Astrocyte (in vitro differentiated cells and primary cell): ENCODE data around the gene CDC14B. TPM values are rescaled to one million over a fixed set of nuclear protein-coding genes. Genes with fewer than 3 reads are reported as not detected.
"Not testable (repeated sequence)": the region's sequence is repeated elsewhere in the genome, so short reads cannot be mapped to it uniquely, and the experiment has no call there.

ENCODE experiments used
- DNase-seq: peaks from one replicate; pipeline ENCODE4 v3.0.0-alpha.2; 2010; ENCODE audit warnings: low read depth
- FAIRE-seq: peaks from 2 replicates; lab custom pipeline; 2011; peaks lifted over from hg19 to GRCh38; lab: Jason Lieb, UNC
- H2AFZ ChIP-seq: 2 replicates; pipeline ENCODE4 v1.6.0; 2012; ENCODE audit warnings: low read depth, low read length, inconsistent platforms
- H3K27ac ChIP-seq: 2 replicates; pipeline ENCODE4 v1.5.1; 2011; ENCODE audit warnings: low read depth, low read length, inconsistent platforms
- H3K27me3 ChIP-seq: 2 replicates; pipeline ENCODE4 v1.6.0; 2011; ENCODE audit warnings: low read length, inconsistent platforms; ENCODE audit not compliant: insufficient read depth
- H3K36me3 ChIP-seq: 2 replicates; pipeline ENCODE4 v1.5.1; 2011; ENCODE audit warnings: low read length, inconsistent platforms; ENCODE audit not compliant: insufficient read depth
- H3K4me1 ChIP-seq: 2 replicates; pipeline ENCODE4 v1.5.1; 2011; ENCODE audit warnings: low read length, inconsistent platforms; ENCODE audit not compliant: insufficient read depth
- H3K4me2 ChIP-seq: 2 replicates; pipeline ENCODE4 v1.6.0; 2012; ENCODE audit warnings: low read length, inconsistent platforms
- H3K4me3 ChIP-seq: 2 replicates; pipeline ENCODE4 v1.5.1; 2011; ENCODE audit warnings: low read depth, mild to moderate bottlenecking, low read length, inconsistent platforms; ENCODE audit not compliant: insufficient read depth
- H3K79me2 ChIP-seq: 2 replicates; pipeline ENCODE4 v1.6.0; 2012; ENCODE audit warnings: mild to moderate bottlenecking, low read length, inconsistent platforms; ENCODE audit not compliant: insufficient read depth
- H3K9ac ChIP-seq: 2 replicates; pipeline ENCODE4 v1.6.0; 2012; ENCODE audit warnings: mild to moderate bottlenecking, low read length, inconsistent platforms
- H3K9me3 ChIP-seq: 2 replicates; pipeline ENCODE4 v1.5.1; 2012; ENCODE audit warnings: low read depth, mild to moderate bottlenecking, low read length, inconsistent platforms; ENCODE audit not compliant: insufficient read depth
- H4K20me1 ChIP-seq: 2 replicates; pipeline ENCODE4 v1.6.0; 2012; ENCODE audit warnings: low read length, inconsistent platforms; ENCODE audit not compliant: insufficient read depth
- H3K27ac Mint-ChIP-seq: one replicate; pipeline ENCODE4 v1.8.0; 2021; ENCODE audit warnings: mild to moderate bottlenecking, mixed read lengths; ENCODE audit not compliant: unreplicated experiment
- H3K27me3 Mint-ChIP-seq: one replicate; pipeline ENCODE4 v1.8.0; 2021; ENCODE audit warnings: low read depth, mixed read lengths; ENCODE audit not compliant: unreplicated experiment
- H3K36me3 Mint-ChIP-seq: one replicate; pipeline ENCODE4 v1.8.0; 2021; ENCODE audit warnings: low read depth, mixed read lengths; ENCODE audit not compliant: unreplicated experiment
- H3K4me1 Mint-ChIP-seq: one replicate; pipeline ENCODE4 v1.8.0; 2021; ENCODE audit warnings: low read depth, mixed read lengths; ENCODE audit not compliant: unreplicated experiment
- H3K4me3 Mint-ChIP-seq: one replicate; pipeline ENCODE4 v1.8.0; 2021; ENCODE audit warnings: mild to moderate bottlenecking, moderate library complexity, mixed read lengths; ENCODE audit not compliant: unreplicated experiment
- H3K9me3 Mint-ChIP-seq: one replicate; pipeline ENCODE4 v1.8.0; 2021; ENCODE audit warnings: mild to moderate bottlenecking, mixed read lengths; ENCODE audit not compliant: unreplicated experiment
- CTCF ChIP-seq: IDR thresholded peaks from 2 replicates; pipeline ENCODE4 v1.5.1; 2011; ENCODE audit warnings: low read depth, mild to moderate bottlenecking, inconsistent platforms, low read length, moderate library complexity; ENCODE audit not compliant: insufficient read depth
- EZH2 ChIP-seq: IDR thresholded peaks from 2 replicates; pipeline ENCODE4 v1.6.1; 2012; ENCODE audit warnings: mild to moderate bottlenecking, low read length, inconsistent platforms; ENCODE audit not compliant: insufficient read depth
- total RNA-seq: library from RNA; stranded (reverse); gene quantifications from 2 replicates; pipeline ENCODE4 v1.2.1, GENCODE V29; 2021

The CDC14B gene
- total RNA-seq, 1 donor from 2014 or later, result 22.5 TPM

- no peaks in the 10 kb centered on the region for H3K36me3 Mint-ChIP-seq
- no peaks in the 10 kb centered on the region for H3K27me3 ChIP-seq
- no peak overlapping the region for H2AFZ ChIP-seq
- no peaks in the 10 kb centered on the region for H3K79me2 ChIP-seq
- no peak overlapping the region for H3K4me3 Mint-ChIP-seq
- DNase-seq (peak; percentile 27), FAIRE-seq (no peak)
- H3K4me1 ChIP-seq, result no peaks in the 10 kb centered on the region
- H3K27ac Mint-ChIP-seq, result no peak overlapping the region
- no peak overlapping the region for H3K4me2 ChIP-seq
- H3K9me3 Mint-ChIP-seq, result no peaks in the 10 kb centered on the region
- H4K20me1 ChIP-seq, result no peaks in the 10 kb centered on the region
- H3K27me3 Mint-ChIP-seq, result no peaks in the 10 kb centered on the region
- H3K4me1 Mint-ChIP-seq, result no peaks in the 10 kb centered on the region
- TF ChIP-seq EZH2 (no peak), CTCF (no peak)
- H3K4me3 ChIP-seq, result no peak overlapping the region
- H3K36me3 ChIP-seq, result peaks cover 5% of the 10 kb centered on the region
- H3K27ac ChIP-seq, result no peak overlapping the region
- no peaks in the 10 kb centered on the region for H3K9me3 ChIP-seq
- no peak overlapping the region for H3K9ac ChIP-seq
Measured at GRCh38 chr9:96638606-96639364, 19.1 kb upstream of the CDC14B start.

- no peaks in the 10 kb centered on the region for H3K27me3 Mint-ChIP-seq
- FAIRE-seq, result no peak
Measured at GRCh38 chr9:96636368-96636767, 16.7 kb upstream of the CDC14B start.

GRCh38 chr9:96633579-96633978 lies 13.9 kb upstream of the CDC14B start:
- not testable (repeated sequence) for DNase-seq, H3K4me1 ChIP-seq, H3K36me3 Mint-ChIP-seq, H3K4me2 ChIP-seq, H3K27me3 Mint-ChIP-seq, H3K27ac Mint-ChIP-seq, H3K79me2 ChIP-seq, H3K27me3 ChIP-seq, H3K27ac ChIP-seq, H2AFZ ChIP-seq, H3K4me1 Mint-ChIP-seq, H3K4me3 Mint-ChIP-seq, H3K9ac ChIP-seq, H3K9me3 Mint-ChIP-seq, FAIRE-seq, H3K36me3 ChIP-seq, H3K4me3 ChIP-seq, H3K9me3 ChIP-seq, H4K20me1 ChIP-seq

More at GRCh38 chr9:96636368-96636767, 16.7 kb upstream of the CDC14B start:
- Histone ChIP-seq H3K27ac (no peak overlapping the region), H3K79me2 (no peaks in the 10 kb centered on the region), H4K20me1 (no peaks in the 10 kb centered on the region), H3K4me3 (no peak overlapping the region), H3K9me3 (no peaks in the 10 kb centered on the region), H3K9ac (no peak overlapping the region), H3K4me2 (no peak overlapping the region), H3K4me1 (no peaks in the 10 kb centered on the region), H2AFZ (no peak overlapping the region), H3K36me3 (peaks cover 3% of the 10 kb centered on the region), H3K27me3 (peaks cover 2% of the 10 kb centered on the region)
- no peak for DNase-seq
- no peaks in the 10 kb centered on the region for H3K4me1 Mint-ChIP-seq
- H3K9me3 Mint-ChIP-seq, result no peaks in the 10 kb centered on the region
- no peak overlapping the region for H3K4me3 Mint-ChIP-seq
- H3K36me3 Mint-ChIP-seq, result no peaks in the 10 kb centered on the region
- TF ChIP-seq CTCF (no peak), EZH2 (no peak)
- no peak overlapping the region for H3K27ac Mint-ChIP-seq
